CD1c-positive myeloid dendritic cell (primary cell): Measurements from ENCODE around the gene CAPN10.

Source experiments
- DNase-seq: peaks from one replicate; pipeline ENCODE4 v3.0.0-alpha.2; 2016; ENCODE audit errors: extremely low spot score

The CAPN10 gene

GRCh38 chr2:240623531-240624010 is 37.0 kb downstream of the CAPN10 start:
- no peak for DNase-seq

DNA sequence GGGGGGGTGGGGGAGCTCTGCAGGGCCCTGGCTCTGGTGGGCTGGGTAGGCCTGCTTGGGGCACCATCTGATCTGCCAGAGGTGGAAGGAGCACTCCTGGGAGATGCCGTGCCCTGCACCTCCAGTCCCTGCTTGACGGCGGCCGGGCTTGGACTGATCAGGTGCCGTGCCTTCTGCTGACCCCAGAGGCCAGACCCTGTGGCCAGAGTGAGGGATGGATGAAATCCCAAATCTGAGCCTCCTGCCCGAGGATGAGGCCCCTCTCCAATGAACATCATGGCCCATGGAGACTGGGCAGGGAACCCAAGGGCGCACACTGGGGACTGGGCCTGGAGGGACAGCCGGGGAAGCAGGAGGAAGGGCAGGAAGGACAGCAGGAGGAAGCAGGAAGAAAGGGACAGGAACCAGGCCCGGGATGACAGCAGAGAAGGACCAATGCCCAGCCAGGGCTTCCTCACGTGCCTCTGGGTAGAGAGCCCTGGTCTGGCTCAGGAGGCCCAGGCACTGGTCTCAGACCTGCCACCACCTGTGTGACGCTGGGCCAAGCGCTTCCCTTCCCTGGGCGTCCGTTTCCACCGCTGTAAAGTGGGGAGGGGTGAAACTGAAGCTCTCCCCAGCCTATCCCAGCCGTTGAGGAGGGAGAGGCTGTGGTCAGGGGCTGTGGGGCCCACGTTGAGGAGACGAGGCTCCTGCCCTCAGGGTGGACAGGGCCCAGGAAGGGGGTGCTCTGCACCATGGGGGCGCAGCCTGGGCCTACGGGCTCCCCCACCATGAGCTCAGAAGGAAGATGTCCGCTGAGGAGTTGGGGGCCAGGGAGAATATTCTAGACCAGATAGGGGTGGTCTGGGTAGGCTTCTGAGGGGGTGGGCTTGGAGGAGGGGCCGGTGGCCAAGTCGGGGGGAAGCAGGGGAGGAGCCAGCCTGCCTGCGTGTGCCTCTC is 37.7 kb downstream of the CAPN10 start:
- DNase-seq = peak; percentile 33

- DNase-seq = peak; percentile 96
These were observed 38.6 kb downstream of the CAPN10 start, which contains the start of gene GPR35 for GRCh38 chr2:240624950-240625621. Gene GPR35, plus strand, starts transcription at chr2:240625480. Its CDS starts 4,473 bp downstream, at chr2:240629953.

DNA sequence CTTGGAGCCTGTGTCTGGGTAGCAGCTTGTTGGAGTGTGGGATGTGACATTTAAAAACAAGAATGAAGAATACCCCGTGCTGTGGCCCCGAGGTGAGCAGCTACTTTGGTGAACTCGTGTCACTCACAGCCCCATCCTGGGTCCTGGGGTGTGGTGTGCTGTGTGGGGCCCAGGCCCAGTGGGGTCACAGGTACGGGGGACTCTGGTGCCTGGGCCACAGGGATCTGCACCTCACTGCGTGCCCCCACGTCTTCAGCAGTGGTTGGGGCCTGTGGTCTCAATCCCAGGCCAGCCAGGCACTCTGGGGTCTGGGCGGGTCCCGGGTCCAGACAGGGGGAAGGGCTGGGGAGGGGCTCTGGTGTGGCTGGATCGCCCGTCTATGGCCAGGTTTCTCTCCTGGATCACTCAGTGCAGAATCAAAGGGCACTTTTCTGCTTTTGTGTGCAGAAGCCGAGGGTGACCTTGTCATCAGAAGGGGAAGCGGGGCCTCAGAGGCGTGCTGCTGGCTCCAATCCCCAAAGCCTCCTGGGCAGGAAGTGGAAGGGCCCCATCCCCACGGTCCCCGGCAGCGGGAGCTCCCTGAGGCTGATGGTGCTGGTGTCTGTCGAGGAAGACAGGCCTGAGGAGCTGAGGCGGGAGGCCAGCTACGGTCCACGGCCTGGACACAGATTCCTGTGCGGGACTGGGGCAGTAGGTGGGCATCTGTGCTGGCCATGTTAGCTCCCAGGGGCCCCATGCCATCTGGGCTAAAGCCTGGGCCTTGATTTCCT is 40.2 kb downstream of the CAPN10 start:
- peak; percentile 86 for DNase-seq

DNA sequence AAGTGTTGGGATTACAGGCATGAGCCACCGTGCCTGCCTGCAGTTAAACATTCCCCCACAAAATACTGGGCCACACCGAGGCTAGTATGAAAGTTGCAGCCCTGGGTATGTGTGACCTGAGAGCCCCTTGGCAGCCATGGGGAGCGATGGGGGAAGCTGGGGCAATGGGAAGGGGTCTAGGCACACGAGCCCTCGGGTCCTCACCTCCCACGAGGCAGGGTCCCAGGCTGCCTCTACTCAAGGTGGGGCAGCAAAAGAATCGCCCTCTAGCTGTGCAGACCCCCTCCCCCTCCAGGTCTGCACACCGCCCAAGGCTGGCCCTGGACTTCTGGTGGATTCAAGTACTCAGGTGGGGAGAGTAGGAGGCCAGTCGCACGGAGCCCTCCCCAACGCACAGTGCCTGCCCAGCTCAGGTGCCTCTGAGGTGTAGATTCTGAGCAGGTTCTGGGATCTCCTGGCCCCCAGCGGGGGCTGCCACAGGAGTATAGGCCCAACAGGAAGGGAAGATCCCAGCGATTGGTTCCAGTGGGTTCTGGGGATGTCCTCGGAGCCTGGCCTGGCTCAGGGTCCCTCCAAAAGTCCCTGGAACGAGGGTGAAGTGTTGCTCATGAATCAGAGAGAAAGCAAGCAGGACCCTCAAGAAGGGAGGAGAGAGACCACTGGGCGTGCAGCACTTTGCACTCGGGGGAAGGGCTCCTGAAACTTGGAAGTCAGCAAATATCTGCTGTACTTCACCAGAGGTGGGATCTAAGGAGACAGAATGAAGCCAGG is 41.4 kb downstream of the CAPN10 start:
- DNase-seq = no peak

- DNase-seq = no peak
These were observed 41.9 kb downstream of the CAPN10 start for GRCh38 chr2:240628507-240628807.

- DNase-seq = no peak
These were observed 42.5 kb downstream of the CAPN10 start for GRCh38 chr2:240628808-240629618.

DNA sequence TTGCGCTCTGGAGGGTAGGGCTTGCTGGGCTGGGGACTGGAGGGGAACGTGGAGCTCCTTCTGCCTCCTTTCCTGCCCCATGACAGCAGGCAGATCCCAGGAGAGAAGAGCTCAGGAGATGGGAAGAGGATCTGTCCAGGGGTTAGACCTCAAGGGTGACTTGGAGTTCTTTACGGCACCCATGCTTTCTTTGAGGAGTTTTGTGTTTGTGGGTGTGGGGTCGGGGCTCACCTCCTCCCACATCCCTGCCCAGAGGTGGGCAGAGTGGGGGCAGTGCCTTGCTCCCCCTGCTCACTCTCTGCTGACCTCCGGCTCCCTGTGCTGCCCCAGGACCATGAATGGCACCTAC is 43.1 kb downstream of the CAPN10 start:
- no peak for DNase-seq

DNA sequence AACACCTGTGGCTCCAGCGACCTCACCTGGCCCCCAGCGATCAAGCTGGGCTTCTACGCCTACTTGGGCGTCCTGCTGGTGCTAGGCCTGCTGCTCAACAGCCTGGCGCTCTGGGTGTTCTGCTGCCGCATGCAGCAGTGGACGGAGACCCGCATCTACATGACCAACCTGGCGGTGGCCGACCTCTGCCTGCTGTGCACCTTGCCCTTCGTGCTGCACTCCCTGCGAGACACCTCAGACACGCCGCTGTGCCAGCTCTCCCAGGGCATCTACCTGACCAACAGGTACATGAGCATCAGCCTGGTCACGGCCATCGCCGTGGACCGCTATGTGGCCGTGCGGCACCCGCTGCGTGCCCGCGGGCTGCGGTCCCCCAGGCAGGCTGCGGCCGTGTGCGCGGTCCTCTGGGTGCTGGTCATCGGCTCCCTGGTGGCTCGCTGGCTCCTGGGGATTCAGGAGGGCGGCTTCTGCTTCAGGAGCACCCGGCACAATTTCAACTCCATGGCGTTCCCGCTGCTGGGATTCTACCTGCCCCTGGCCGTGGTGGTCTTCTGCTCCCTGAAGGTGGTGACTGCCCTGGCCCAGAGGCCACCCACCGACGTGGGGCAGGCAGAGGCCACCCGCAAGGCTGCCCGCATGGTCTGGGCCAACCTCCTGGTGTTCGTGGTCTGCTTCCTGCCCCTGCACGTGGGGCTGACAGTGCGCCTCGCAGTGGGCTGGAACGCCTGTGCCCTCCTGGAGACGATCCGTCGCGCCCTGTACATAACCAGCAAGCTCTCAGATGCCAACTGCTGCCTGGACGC is 43.6 kb downstream of the CAPN10 start:
- no peak for DNase-seq

DNA sequence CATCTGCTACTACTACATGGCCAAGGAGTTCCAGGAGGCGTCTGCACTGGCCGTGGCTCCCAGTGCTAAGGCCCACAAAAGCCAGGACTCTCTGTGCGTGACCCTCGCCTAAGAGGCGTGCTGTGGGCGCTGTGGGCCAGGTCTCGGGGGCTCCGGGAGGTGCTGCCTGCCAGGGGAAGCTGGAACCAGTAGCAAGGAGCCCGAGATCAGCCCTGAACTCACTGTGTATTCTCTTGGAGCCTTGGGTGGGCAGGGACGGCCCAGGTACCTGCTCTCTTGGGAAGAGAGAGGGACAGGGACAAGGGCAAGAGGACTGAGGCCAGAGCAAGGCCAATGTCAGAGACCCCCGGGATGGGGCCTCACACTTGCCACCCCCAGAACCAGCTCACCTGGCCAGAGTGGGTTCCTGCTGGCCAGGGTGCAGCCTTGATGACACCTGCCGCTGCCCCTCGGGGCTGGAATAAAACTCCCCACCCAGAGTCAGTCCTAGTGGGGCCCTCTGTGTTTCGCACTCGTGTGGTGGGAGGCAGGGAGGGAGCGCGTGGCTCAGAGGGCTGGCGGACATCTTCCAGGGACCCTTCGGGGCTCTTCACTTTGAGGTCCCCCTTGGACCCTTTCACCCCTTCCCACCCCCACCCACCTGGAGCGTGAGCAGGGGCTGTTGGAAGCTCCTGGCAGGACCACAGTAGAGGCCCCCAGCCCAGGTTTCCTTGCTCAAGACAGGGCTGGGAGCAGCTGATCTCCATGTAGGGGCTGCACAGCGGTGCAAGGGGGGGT is 44.4 kb downstream of the CAPN10 start:
- no peak for DNase-seq

GRCh38 chr2:240631548-240632305 is 45.2 kb downstream of the CAPN10 start:
- no peak for DNase-seq

DNA sequence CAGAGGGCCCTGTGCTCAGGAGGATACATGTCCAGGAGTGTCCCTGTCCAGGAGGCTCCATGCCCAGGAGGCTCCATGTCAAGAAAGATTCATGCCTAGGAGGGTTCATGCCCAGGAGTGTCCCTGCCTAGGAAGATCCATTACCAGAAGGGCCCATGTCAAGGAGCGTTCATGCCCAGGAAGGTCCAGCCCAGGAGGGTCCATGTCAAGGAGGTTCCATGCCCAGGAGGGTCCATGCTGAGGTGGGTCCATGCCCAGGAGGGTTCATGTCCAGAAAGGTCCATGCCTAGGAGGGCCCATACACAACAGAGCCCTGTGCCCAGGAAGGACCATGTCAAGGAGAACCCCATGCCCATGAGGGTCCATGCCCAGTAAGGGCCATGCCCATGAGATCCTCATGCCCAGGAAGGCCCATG is 45.8 kb downstream of the CAPN10 start:
- DNase-seq = no peak

DNA sequence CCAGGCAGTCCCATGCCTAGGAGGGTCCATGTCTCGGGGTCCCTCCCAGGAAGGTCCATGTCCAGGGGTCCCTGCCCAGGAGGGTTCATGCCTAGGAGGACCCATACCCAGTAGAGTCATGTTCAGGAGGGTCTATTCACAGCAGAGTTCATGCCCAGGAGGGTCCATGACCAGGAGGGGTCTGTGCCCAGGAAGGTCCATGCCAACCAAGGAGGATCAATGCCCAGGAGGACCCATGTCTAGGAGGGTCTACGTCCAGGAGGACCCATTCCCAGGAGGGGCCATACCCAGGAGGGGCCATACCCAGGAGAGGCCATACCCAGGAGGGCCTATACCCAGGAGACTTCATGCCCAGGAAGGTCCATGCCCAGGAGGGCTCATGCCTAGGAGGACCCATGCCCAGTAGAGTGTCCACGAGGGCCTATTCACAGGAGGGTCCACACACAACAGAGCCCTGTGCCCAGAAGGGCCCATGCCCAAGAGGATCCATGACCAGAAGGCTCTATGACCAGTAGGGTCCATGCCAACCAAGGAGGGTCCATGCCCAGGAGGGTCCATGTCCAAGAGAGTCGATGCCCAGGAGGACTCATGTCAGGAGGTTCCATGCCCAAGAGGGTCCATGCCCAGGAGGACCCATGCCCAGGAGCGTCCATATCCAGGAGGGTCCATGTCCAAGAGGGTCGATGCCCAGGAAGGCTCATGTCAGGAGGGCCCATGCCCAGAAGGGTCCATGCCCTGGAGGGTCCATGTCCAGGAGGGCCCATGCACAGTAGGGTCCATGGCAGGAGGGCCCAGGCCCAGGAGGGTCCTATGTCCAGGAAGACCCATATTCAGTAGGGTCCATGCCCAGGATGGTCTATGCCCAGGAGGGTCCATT is 48.8 kb downstream of the CAPN10 start:
- no peak for DNase-seq

DNA sequence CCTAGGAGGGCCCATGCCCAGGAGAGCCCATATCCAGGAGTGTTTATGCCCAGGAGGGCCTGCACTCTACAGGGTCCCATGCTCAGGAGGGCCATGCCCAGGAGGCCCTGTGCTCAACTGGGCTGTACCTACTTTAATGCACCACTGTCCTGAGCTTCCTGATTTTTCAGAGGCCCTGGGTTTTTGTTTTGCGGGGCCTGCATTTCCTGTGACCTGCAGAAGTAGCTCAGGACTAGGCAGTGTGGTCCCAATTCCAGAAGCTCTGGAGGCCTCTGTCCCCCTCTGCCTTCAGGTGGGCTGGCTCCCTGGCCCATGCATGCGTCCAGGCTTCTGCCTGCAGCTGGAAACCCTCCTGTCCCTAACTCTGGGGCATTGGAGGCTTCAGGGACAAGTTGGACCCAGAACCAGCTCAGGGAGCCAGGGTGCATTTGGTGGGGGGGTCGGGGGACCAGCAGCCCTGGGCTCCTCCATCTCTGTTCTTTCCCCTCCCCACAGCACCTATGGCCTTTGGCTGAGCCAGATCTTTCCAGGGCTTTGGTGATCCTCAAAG is 49.5 kb downstream of the CAPN10 start:
- DNase-seq = no peak

- DNase-seq = no peak
These were observed 50.1 kb downstream of the CAPN10 start for GRCh38 chr2:240636563-240637115.

DNA sequence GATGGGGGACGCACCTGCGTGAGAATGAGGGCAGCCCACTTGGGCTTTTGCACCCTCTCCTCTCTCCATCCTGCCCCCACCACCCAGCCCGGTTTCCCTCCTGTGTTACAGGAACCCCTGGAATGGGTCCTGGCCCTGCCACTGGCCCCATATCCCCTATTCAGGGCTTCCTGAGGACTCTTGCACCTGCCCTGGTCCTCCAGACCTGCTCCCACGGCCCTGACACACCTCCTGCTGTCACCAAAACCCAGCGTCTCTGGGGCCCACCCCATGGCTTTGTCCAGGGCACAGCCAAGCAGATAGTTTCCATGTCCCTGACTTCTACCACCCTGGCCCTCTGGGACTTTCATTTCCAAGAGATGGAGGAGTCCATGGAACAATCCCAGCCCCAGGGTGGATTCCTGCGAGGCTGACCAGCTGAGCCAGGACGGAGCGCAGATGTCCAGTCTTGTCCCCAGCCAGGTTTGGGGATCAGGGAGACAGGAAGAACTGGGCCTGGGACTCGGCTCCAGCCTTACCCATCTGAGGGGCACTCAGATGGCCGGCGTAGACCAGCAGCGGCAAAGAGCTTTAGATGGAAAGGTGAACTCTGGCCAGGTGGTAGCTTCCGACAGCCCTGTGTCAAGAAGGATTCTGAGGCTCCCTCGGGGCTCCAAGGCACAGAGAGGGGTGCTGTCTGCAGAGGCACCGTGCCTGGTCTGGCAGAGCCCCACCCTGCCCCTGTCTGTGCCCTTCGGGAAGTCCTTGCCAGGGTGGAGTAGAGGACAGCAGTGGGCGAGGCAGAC is 50.8 kb downstream of the CAPN10 start:
- no peak for DNase-seq
